GM19193 (cell line): ENCODE measurements around the gene ANKS3.

Experiments used
- POLR2A ChIP-seq: IDR thresholded peaks from 4 replicates; pipeline ENCODE4 v1.6.1; 2011; ENCODE audit not compliant: insufficient read depth, insufficient read length; ENCODE audit errors: extremely low read depth

ANKS3 gene

DNA sequence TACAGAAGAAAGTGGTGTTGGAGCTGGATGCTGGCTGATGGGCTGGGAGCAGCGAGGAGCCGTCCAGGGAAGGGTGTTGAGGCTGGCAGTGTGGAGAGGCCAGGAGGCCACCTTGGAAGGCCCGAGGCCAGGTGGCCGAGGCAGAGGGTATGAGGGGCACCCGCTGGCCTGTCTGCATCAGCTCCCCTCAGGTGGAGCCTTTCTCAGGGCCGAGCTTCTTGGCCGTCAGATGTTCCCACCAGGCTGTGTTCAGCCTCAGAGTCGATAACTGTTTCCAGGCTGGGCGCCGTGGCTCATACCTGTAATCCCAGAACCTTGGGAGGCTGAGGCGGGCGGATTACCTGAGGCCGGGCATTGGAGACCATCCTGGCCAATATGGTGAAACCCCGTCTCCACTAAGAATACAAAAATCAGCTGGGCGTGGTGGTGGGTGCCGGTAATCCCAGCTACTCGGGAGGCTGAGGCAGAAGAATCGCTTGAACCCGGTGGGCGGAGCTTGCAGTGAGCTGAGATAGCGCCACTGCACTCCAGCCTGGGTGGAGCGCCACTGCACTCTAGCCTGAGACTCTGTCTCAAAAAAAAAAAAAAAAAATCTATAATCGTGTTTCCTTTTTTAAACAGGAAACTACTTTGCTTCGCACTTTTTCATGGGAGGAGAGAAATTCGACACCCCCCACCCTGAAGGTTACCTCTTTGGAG is 84.2 kb downstream of the ANKS3 start:
- TF ChIP-seq POLR2A, result no peak

DNA sequence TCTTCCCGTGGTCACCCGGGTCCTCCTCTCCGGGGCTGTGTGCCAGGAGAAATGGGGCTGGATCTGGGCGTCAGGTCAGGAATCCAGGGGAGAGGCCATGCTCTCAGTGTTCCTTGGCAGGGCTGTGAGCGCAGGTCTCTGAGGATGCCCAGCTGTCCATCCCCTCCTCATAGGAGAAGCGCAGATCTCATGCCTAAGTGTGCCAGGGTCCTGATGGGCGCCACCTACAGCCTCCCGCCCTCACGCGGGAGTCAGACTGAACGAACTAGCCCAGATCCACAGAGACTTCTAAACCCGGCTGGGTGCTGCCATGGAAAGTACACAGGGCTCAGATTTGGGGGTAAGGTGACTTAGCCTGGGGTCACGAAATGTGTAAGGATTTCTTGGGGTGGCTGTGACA is 85.2 kb downstream of the ANKS3 start:
- TF ChIP-seq POLR2A, result no peak

DNA sequence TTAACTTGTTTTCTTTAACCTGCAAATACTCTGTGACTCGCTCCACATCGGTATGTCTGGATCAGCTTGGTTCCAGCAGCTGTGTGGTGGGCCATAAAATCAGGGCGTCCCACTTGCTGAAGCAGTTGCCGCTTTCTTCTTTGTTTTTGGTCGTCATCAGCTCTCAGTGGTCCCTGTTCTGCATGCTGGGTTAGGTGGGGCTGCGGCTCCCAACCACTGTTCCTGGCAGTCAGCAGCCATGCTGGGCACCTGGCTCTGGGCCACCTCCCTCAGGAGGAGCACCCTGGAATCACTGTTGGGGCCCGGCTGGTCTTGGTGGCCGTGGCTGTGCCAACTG is 86.5 kb downstream of the ANKS3 start:
- no peak for TF ChIP-seq POLR2A

GRCh38 chr16:4646773-4647643 is 87.1 kb downstream of the ANKS3 start:
- TF ChIP-seq POLR2A, result no peak
